ENCODE data around the gene FOXI2. TPM values are rescaled to one million over a fixed set of nuclear protein-coding genes. Genes with fewer than 3 reads are reported as not detected.

The FOXI2 gene
- total RNA-seq, 6 donors from 2014 or later: 0.06 to 0.20 (median 0.10) TPM; not detected in 3

DNA sequence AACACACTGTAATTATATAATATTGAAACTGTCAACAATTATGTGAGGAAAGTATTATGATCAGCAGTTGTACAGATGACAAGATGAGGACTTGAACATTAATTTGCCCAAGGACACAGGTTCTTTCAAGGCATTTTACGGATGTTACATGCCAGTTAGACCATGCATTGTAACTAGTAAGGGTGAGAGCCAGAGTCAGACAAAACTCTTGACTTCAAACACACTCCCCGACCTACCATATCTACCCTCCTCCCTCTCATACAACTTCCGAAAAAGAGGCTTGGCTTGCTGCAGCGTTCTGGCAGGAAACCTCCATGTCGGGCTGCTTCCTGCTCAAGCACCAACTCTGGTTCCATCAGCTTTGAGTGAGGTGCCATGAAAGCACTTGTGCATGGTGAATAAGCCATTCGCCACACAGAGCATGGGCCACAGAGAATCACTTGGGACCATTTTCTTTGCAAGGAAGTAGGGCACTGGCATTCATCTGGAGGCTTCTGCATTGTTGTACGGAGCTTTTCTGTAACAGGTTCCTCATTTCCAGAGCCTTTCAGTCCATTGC is 53.2 kb downstream of the FOXI2 start:
- TF ChIP-seq POLR2A (IDR thresholded peaks at IDR 0.05) (no peak), EP300 (IDR thresholded peaks at IDR 0.05) (no peak), POLR2AphosphoS5 (IDR thresholded peaks at IDR 0.05) (no peak)
- TF ChIP-seq, protein P1, sequence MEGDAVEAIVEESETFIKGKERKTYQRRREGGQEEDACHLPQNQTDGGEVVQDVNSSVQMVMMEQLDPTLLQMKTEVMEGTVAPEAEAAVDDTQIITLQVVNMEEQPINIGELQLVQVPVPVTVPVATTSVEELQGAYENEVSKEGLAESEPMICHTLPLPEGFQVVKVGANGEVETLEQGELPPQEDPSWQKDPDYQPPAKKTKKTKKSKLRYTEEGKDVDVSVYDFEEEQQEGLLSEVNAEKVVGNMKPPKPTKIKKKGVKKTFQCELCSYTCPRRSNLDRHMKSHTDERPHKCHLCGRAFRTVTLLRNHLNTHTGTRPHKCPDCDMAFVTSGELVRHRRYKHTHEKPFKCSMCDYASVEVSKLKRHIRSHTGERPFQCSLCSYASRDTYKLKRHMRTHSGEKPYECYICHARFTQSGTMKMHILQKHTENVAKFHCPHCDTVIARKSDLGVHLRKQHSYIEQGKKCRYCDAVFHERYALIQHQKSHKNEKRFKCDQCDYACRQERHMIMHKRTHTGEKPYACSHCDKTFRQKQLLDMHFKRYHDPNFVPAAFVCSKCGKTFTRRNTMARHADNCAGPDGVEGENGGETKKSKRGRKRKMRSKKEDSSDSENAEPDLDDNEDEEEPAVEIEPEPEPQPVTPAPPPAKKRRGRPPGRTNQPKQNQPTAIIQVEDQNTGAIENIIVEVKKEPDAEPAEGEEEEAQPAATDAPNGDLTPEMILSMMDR (IDR thresholded peaks at IDR 0.05): no peak
- Histone ChIP-seq H3K4me1 (no peaks in the 10 kb centered on the region), H3K27ac (no peak overlapping the region), H3K27me3 (no peaks in the 10 kb centered on the region), H3K36me3 (no peaks in the 10 kb centered on the region), H3K4me3 (no peak overlapping the region), H3K9me3 (no peaks in the 10 kb centered on the region)
- ATAC-seq (ENCODE audit: low FRiP score in 2 of 2): no peak
- 24 to 26% methylated on average over 7 of the region's 7 CpGs for WGBS, 2 donors
- no peak for DNase-seq

Other genes starting within 250 kb of the FOXI2 start
- not detected for gene NPS, start 187.9 kb upstream of the FOXI2 start, total RNA-seq
- under 1 TPM in 2 of 6 donors, not detected in 4; 0.37 to 0.49 TPM for gene CLRN3, start 155.8 kb downstream of the FOXI2 start, total RNA-seq
- 10 to 100 TPM; 49.9 to 89.2 (median 64.2) TPM for gene PTPRE, start 169.9 kb downstream of the FOXI2 start, total RNA-seq